NCI-H1092 (cell line): ENCODE results near the gene RPN2.
"Not testable (repeated sequence)": the region's sequence is repeated elsewhere in the genome, so short reads cannot be mapped to it uniquely, and the experiment has no call there.

Experiments
- DNase-seq: peaks from one replicate; lab custom pipeline; 2025; lab: John Stamatoyannopoulos, UW

RPN2 gene

GRCh38 chr20:37178839-37179682 is at the start of gene RPN2, which contains the start of gene MROH8:
Gene RPN2 (plus strand): TSS chr20:37179330. CDS start chr20:37179357, 27 bp downstream.
Gene MROH8 (minus strand): TSS chr20:37179548.
- peak; percentile 96 for DNase-seq

- no peak for DNase-seq
These were observed 47.6 kb upstream of the RPN2 start for GRCh38 chr20:37131486-37131885.

- DNase-seq = no peak
These were observed 45.2 kb upstream of the RPN2 start for GRCh38 chr20:37133952-37134351.

GRCh38 chr20:37137547-37137946 is 41.6 kb upstream of the RPN2 start:
- DNase-seq = no peak

- no peak for DNase-seq
These were observed 36.4 kb upstream of the RPN2 start for GRCh38 chr20:37142708-37143107.

GRCh38 chr20:37144856-37145404 is 34.2 kb upstream of the RPN2 start:
- no peak for DNase-seq

- no peak for DNase-seq
These were observed 31.9 kb upstream of the RPN2 start for GRCh38 chr20:37147250-37147649.

- not testable (repeated sequence) for DNase-seq
These were observed 28.3 kb upstream of the RPN2 start for GRCh38 chr20:37150864-37151263.

- DNase-seq = no peak
These were observed 27.6 kb upstream of the RPN2 start for GRCh38 chr20:37151529-37151928.

- no peak for DNase-seq
These were observed 26.8 kb upstream of the RPN2 start for GRCh38 chr20:37152284-37152683.

GRCh38 chr20:37154684-37155298 is 24.3 kb upstream of the RPN2 start:
- DNase-seq = no peak

- DNase-seq = no peak
These were observed 23.1 kb upstream of the RPN2 start for GRCh38 chr20:37155987-37156386.

- DNase-seq = no peak
These were observed 20.9 kb upstream of the RPN2 start for GRCh38 chr20:37158248-37158647.

GRCh38 chr20:37160683-37161082 is 18.4 kb upstream of the RPN2 start:
- DNase-seq = no peak

- no peak for DNase-seq
These were observed 17.1 kb upstream of the RPN2 start for GRCh38 chr20:37161830-37162549.

- no peak for DNase-seq
These were observed 16.5 kb upstream of the RPN2 start for GRCh38 chr20:37162646-37163045.

- no peak for DNase-seq
These were observed 15.1 kb upstream of the RPN2 start for GRCh38 chr20:37163832-37164554.

GRCh38 chr20:37165031-37165430 is 14.1 kb upstream of the RPN2 start:
- no peak for DNase-seq

- DNase-seq = no peak
These were observed 12.3 kb upstream of the RPN2 start for GRCh38 chr20:37166867-37167266.

- no peak for DNase-seq
These were observed 6.3 kb upstream of the RPN2 start for GRCh38 chr20:37172836-37173235.

- no peak for DNase-seq
These were observed 774 bp downstream of the RPN2 start for GRCh38 chr20:37179683-37180524.
